Omental fat pad (tissue), 4 donors: ENCODE results near the gene AGO4. TPM values are rescaled to one million over a fixed set of nuclear protein-coding genes. Genes with fewer than 3 reads are reported as not detected.
"Not testable (repeated sequence)": the region's sequence is repeated elsewhere in the genome, so short reads cannot be mapped to it uniquely, and the experiment has no call there.

Experiments
- ATAC-seq: fragments of 150-250 bp; one replicate; pipeline ENCODE4 v1.9.1; 2016; ENCODE audit warnings: mild to moderate bottlenecking, moderate library complexity; ENCODE audit not compliant: low FRiP score
- DNase-seq: peaks from one replicate; pipeline ENCODE4 v3.0.0-alpha.2; 2019; ENCODE audit warnings: low spot score
- CTCF ChIP-seq, 3 donors: fragments of 450-650 bp; IDR thresholded peaks; one replicate each; pipeline ENCODE4 v1.5.1; 2016 to 2017; ENCODE audit warnings: antibody characterized with exemption in 3 of 3, mild to moderate bottlenecking in 3 of 3, moderate library complexity in 2 of 3
- total RNA-seq, 4 donors: library from RNA; depleted of rRNA; stranded (reverse); fragments of >200 nt; gene quantifications; one replicate each; pipeline ENCODE4 v1.1.0, GENCODE V29; 2016

AGO4 gene
- total RNA-seq, 4 donors from 2014 or later, result 9.2 to 28.2 (median 18.4) TPM

GRCh38 chr1:35888255-35888654, 80.4 kb downstream of the AGO4 start:
- ATAC-seq (no peak), DNase-seq (no peak)
- no peak for TF ChIP-seq CTCF (IDR thresholded peaks at IDR 0.05)

GRCh38 chr1:35888981-35889380, 81.2 kb downstream of the AGO4 start:
- DNase-seq, result not testable (repeated sequence)

GRCh38 chr1:35893051-35893879, 85.4 kb downstream of the AGO4 start:
- no peak for TF ChIP-seq CTCF (IDR thresholded peaks at IDR 0.05)
- ATAC-seq (no peak), DNase-seq (no peak)

More at GRCh38 chr1:35888981-35889380, 81.2 kb downstream of the AGO4 start:
- ATAC-seq, result not testable (repeated sequence)

- ATAC-seq, result no peak
Observed at GRCh38 chr1:35894183-35894582, 86.4 kb downstream of the AGO4 start.

GRCh38 chr1:35894656-35895055, 86.8 kb downstream of the AGO4 start:
- TF ChIP-seq CTCF (IDR thresholded peaks at IDR 0.05), result no peak
- DNase-seq (no peak), ATAC-seq (no peak)

More at GRCh38 chr1:35894183-35894582, 86.4 kb downstream of the AGO4 start:
- no peak for DNase-seq
- no peak for TF ChIP-seq CTCF (IDR thresholded peaks at IDR 0.05)

- DNase-seq, result no peak
- ATAC-seq, result no peak
- TF ChIP-seq CTCF (IDR thresholded peaks at IDR 0.05), result no peak
Observed at GRCh38 chr1:35899941-35900340, 92.1 kb downstream of the AGO4 start.

- DNase-seq (no peak), ATAC-seq (no peak)
Observed at GRCh38 chr1:35901235-35901634, 93.4 kb downstream of the AGO4 start.

More at GRCh38 chr1:35901235-35901634, 93.4 kb downstream of the AGO4 start:
- no peak for TF ChIP-seq CTCF (IDR thresholded peaks at IDR 0.05)
